Stimulated activated CD4-positive, alpha-beta T cell treated with anti-CD3 and anti-CD28 coated beads, Interleukin-1b, Interleukin-23, amount 100 ng/mL, for 24 hours (primary cell): ENCODE results near the gene VNN1.

Experiments
- DNase-seq, 4 experiments: peaks; one replicate each; pipeline ENCODE4 v3.0.0-alpha.2; 2020; ENCODE audit warnings: low read depth in 4 of 4, low spot score in 1 of 4

The VNN1 gene, protein sequence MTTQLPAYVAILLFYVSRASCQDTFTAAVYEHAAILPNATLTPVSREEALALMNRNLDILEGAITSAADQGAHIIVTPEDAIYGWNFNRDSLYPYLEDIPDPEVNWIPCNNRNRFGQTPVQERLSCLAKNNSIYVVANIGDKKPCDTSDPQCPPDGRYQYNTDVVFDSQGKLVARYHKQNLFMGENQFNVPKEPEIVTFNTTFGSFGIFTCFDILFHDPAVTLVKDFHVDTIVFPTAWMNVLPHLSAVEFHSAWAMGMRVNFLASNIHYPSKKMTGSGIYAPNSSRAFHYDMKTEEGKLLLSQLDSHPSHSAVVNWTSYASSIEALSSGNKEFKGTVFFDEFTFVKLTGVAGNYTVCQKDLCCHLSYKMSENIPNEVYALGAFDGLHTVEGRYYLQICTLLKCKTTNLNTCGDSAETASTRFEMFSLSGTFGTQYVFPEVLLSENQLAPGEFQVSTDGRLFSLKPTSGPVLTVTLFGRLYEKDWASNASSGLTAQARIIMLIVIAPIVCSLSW

DNA sequence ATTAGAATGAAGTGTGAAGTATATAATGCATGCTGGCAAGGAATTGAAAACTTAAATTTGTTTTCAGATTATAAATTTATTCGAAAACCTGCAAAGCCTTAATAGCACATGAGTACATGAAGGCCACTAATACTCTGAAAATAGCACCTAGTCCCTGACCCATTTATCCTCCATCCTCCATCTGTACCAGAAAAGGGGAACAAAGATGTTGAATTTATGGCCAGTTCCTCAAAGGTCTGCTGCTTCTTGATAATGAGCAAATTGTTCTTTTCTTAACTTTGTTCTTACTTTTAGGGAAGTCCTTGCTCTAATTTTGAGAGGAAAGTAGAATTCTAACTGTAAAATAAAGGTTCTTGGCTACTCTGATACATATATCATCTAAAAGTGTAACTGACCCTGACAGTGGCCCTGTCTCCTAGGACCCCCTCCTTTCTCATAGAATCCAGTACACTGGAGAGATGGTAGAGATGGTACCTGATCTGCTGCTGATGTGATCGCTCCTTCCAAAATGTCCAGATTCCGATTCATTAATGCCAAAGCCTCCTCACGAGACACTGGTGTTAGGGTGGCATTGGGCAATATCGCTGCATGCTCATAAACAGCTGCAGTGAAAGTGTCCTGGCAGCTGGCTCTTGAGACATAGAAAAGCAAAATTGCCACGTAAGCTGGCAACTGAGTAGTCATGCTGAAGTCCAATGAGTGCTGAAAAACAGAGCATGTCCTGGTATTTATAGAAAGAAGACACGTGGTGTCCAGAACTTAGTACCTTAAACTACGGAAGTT is at the start of gene VNN1:
VNN1 (minus strand) TSS at position 704 of the 783 bp plus-strand sequence; CDS start at position 684, 20 bp downstream.
- no peak for DNase-seq

DNA sequence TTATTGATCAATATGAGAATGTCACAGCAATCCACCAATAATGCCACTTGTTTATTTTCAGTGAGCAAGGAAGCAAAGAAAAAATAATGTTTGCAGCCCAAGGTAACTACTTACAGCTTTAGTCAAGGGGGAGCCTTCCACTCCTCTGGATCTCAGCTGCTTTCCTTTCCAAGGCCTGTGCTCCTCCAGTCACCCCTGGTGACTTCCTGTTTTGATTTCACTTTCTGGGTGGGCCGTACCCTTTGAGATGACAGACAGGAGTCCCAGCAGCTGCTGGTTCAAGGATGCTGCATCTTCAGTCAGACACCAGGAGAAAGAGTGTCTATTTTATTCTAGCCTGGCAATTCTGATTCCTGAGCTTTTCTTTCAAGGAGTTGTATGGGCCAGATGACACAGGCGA is 49.4 kb upstream of the VNN1 start:
- DNase-seq: peak in 2 of 4 experiments; percentile 13 to 21

- no peak for DNase-seq
Observed at GRCh38 chr6:132760256-132760655, 46.4 kb upstream of the VNN1 start.

DNA sequence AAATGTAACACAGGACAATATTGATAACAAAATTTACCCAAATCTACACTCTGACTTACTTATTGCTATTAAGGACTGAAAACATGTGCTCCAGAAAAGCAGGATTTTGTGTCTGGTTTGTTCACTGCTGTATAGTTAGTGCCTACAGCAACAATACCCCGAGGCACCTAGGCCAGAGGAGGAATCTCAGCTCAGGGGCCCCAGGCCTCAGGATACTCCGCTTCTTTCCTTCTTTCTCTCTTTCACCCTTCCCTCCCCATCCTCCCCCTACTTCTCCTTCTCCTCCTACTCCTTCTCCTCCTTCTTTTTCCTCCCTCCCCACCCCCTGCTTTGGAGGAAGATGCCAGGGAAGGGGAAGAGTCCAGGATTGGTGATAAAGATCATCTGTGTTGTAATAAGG is 44.8 kb upstream of the VNN1 start:
- no peak for DNase-seq

DNA sequence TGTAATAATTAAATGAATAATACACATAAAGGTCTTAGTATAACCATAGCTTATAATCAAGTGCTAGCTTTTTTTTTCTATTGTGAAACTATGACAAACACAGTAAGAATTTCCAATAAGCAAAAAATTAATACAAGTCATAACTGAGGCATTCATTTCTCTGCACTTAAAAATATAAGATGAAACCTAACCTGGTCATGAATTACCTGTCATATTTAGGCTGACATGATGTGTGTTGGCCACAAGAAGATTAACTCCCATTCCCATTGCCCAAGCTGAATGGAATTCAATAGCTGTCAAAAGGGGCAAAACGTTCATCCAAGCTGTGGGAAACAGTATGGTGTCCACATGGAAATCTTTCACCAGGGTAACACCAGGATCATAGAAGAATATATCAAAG is 38.4 kb upstream of the VNN1 start:
- DNase-seq: no peak

GRCh38 chr6:132751828-132752227 is 38.0 kb upstream of the VNN1 start:
- no peak for DNase-seq

DNA sequence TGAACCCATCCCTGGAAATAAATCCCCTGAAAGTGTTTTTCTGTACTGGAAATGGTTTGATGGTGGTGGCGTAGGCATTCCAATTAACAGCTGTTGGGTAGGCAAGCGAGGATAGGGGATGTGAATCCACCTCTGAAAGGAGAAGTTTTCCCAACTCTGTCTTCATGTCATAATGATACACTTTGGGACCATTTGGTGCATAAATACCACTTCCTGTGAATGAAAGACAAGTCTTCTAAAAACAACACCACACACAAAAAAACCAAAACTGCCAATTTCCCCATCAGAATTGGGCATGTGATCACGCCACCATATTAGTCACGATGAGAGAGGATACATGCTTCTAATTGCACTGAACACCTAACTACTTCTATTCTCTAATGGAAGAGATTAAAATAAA is 37.5 kb upstream of the VNN1 start:
- no peak for DNase-seq

DNA sequence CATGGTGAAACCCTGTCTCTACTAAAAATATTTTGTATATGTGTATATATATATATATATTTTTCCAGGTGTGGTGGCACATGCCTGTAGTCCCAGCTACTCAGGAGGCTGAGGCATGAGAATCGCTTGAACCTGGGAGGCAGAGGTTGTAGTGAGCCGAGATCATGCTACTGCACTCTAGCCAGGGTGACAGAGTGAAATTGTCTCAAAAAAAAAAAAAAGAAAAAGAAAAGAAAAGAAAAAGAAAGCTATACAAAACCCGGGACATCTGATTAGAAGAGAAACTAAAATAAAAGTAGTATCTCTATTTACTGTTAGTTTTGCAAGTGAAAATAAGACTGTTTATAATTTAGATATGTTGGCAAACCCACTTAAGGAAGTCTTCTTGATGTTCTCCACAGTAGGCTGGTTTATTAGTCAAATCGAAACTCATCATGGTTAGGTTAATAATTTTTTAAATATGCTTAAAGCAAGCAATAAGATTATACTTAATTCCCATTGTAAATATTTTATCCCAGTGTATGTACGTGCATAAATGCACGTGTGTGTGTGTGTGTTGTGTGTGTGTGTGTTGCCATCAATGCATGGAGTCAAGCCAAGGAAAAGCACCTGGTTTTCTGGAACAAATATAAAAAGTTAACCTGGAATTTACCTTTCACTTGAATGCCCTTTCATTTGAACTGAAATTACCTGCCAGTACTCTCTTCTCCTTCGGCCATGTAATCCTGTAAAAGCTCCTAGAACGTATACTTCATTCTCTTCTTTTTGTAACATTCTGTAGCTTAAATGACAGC is 36.8 kb upstream of the VNN1 start:
- no peak for DNase-seq

DNA sequence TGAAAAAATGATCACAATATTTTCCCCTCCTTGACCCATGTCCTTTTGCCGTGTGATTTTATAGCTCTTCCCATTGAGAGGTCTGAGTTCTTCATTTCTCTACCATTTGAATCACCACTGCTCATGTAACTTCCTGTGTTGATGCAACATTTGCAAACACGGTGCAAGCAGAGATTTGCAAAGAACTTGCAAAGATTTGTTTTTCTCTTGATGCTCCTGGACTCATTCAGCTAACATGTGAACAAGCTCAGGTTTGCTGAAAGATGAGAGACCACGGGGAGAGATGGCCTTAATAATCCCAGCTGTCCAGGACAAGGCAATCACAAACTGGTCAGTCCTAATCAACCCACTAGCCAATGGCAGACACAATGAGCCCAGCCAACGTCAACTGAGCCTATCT is 35.3 kb upstream of the VNN1 start:
- DNase-seq: no peak

- DNase-seq: no peak
Observed at GRCh38 chr6:132748446-132748845, 34.6 kb upstream of the VNN1 start.

DNA sequence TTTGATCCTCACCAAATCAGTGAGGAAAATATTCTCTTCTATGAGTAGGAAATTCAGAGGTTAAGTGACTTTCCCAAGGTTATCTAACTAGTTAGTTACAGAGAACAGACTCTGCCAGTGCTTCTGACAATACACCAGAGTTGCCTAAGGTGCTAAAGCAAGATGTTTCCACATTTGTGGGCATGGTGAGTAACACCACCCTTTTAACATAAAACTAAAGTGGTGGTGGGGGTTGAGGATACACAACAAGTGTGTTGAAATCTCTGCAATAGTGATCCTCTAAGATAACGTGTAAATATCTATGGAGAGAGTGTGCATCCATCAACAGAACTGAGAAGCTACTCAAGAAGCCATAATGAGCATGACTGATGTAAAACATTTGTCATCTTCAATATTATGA is 32.2 kb upstream of the VNN1 start:
- no peak for DNase-seq

GRCh38 chr6:132742495-132742894 is 28.6 kb upstream of the VNN1 start:
- DNase-seq: no peak

DNA sequence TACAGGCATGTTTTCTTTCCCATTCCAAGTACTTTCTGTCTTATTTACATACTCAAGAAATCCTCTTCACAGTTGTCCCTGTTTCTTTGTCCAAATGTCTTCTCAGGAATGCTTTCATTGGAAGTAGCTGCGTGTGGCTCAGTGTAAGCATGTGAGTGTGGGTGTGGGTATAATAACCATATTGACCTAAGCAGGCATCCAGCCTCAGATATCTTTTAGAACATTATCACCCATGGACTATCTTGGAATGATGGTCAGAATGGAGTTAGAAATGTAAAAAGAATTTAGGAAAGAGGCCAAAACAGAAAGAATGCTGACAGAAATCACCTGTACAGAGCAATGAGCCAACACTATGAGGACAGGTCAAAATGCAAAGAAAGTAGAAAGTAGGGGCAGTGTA is 27.4 kb upstream of the VNN1 start:
- no peak for DNase-seq

DNA sequence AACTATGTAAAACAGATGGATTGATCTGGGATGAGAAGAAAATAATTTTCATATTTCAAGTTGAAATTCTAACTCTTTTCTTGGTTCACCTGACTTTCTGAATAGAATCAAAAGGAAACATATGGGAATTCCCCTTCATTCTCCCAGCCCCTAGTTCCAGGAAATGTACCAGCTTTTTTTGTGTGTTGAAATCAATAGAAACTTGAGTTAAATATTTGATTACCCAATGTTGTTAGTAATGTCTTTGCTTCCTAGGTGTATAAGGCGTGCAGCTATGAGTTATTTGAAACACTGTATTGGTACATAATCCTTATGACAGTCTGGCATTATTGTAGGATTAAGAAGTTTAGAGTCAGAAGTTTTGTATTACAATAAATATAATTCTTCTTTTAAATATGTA is 22.4 kb upstream of the VNN1 start:
- DNase-seq: no peak

DNA sequence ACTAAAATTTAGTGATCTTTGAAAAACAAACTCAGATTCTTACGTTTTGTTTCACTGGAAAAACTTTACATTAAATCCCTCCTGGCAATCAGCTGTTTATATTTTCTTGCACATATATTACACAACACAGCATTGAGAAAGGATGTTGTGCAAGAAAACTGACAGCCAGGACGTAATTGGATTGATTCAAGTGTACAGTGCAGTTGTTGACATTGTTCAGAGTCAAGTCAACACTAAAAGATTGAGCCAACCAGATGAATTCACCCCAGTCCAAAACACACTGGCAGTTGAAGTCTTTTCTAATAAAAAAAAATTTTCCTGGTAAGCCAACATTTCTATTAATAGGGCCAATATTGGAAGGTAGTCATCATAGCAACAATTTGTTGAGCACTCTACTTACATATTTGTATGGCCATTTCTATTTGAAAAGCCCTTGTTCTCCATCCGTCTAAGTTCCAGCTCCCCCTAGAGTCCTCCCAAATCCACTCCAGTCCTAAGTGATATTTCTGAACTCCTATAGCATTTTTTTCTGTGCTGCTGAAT is 20.9 kb upstream of the VNN1 start:
- no peak for DNase-seq

DNA sequence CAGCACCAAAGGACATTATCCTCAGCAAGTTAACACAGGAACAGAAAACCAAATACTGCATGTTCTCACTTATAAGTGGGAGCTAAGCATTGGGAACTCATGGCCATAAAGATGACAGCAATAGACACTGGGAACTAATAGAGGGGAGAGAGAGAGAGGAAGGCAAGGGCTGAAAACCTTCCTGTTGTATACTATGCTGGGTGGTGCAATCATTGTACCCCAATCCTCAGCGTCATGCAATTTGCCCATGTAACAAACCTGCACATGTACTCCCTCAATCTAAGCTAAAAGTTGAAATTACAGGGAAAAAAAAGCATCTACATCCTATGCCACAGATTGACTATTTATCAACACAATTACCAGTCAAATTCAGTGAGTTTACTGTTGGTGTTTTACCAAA is 20.0 kb upstream of the VNN1 start:
- DNase-seq: no peak

- DNase-seq: no peak
Observed at GRCh38 chr6:132733283-132733682, 19.4 kb upstream of the VNN1 start.

- DNase-seq: no peak
Observed at GRCh38 chr6:132731086-132731485, 17.2 kb upstream of the VNN1 start.

- no peak for DNase-seq
Observed at GRCh38 chr6:132730560-132730959, 16.7 kb upstream of the VNN1 start.

GRCh38 chr6:132728616-132729015 is 14.8 kb upstream of the VNN1 start:
- DNase-seq: no peak

GRCh38 chr6:132726608-132726975 is 12.7 kb upstream of the VNN1 start:
- no peak for DNase-seq
